K562 (cell line): ENCODE measurements around the gene GYS1. TPM values are rescaled to one million over a fixed set of nuclear protein-coding genes. Genes with fewer than 3 reads are reported as not detected.

Experiments used
- GATAD2A ChIP-seq: fragments of 450-650 bp; IDR thresholded peaks from 2 replicates; pipeline ENCODE4 v1.6.1; 2017
- LARP7 ChIP-seq: fragments of 450-650 bp; IDR thresholded peaks from 2 replicates; pipeline ENCODE4 v1.6.1; 2016
- PRMT5 ChIP-seq: sonication (generic); formaldehyde crosslinking; IDR thresholded peaks from 2 replicates; pipeline ENCODE4 v1.5.0; 2020; ENCODE audit warnings: missing genetic modification reagents
- RBBP5 ChIP-seq: fragments of 200-600 bp; sonication (generic); IDR thresholded peaks from 2 replicates; pipeline ENCODE4 v1.6.1; 2012; ENCODE audit warnings: borderline replicate concordance, mild to moderate bottlenecking, low read length, control low read depth, inconsistent platforms; ENCODE audit not compliant: insufficient read depth, poor library complexity, severe bottlenecking
- SNRNP70 ChIP-seq: fragments of 200-400 bp; formaldehyde crosslinking; optimal IDR thresholded peaks from 2 replicates; pipeline ENCODE3; 2017; ENCODE audit warnings: low read depth, low read length
- ZKSCAN1 ChIP-seq: fragments of 150-350 bp; IDR thresholded peaks from 2 replicates; pipeline ENCODE4 v1.6.1; 2016; ENCODE audit warnings: low read depth, low read length
- polyA plus RNA-seq, 8 experiments: library from polyadenylated mRNA; depleted of rRNA in 4 of 8; stranded (reverse) in 5 of 8; unstranded in 3 of 8; fragments of >200 nt; fragmentation: Nextera tagmentation in 2 of 8; fragmentation: Illumina TruSeq in 1 of 8; extraction: Ambion mirVana in 2 of 8; extraction: Trizol in 1 of 8; gene quantifications; 2 replicates each; pipeline versions ENCODE4 v1.2.1 to v1.2.3, GENCODE V29; 2011 to 2014; ENCODE audit warnings: inconsistent platforms in 1 of 8, missing spikeins in 1 of 8
- total RNA-seq, 7 experiments: library from RNA; depleted of rRNA in 6 of 7; stranded (reverse); fragments of >200 nt in 6 of 7; fragmentation: Illumina TruSeq in 2 of 7; extraction: Trizol in 2 of 7; gene quantifications; 2 replicates each; pipeline versions ENCODE4 v1.2.1 to v1.2.3, GENCODE V29; 2011 to 2021; ENCODE audit warnings: low replicate concordance in 1 of 7
- TF ChIP-seq, protein P1 (sequence below): IDR thresholded peaks from 3 replicates; pipeline ENCODE4 v1.6.1; 2011; ENCODE audit warnings: borderline replicate concordance, mild to moderate bottlenecking, moderate library complexity; ENCODE audit not compliant: insufficient read length; ENCODE audit errors: extremely low read depth
- TF ChIP-seq, protein P2 (sequence below): sonication (generic); formaldehyde crosslinking; IDR thresholded peaks from 2 replicates; pipeline ENCODE4 v1.8.1; 2023; ENCODE audit warnings: missing genetic modification reagents, mild to moderate bottlenecking, borderline replicate concordance
- TF ChIP-seq, protein P3 (sequence below): fragments of 250-450 bp; sonication (Bioruptor Pico); IDR thresholded peaks from 2 replicates; pipeline ENCODE4 v1.5.1; 2021; ENCODE audit warnings: mild to moderate bottlenecking
- TF ChIP-seq, protein P4 (sequence below), 3 experiments: fragments of 200-800 bp in 1 of 3; sonication (Bioruptor generic) in 1 of 3; sonication (generic) in 1 of 3; formaldehyde crosslinking in 1 of 3; IDR thresholded peaks; 2 replicates each; pipeline versions ENCODE4 v1.6.1 to v1.8.0; 2016 to 2022; ENCODE audit warnings: mild to moderate bottlenecking in 2 of 3, missing compliant biosample characterization in 2 of 3, missing genetic modification characterization in 2 of 3, missing genetic modification reagents in 1 of 3
- TF ChIP-seq, protein P5 (sequence below): IDR thresholded peaks from 2 replicates; pipeline ENCODE4 v1.6.1; 2011; ENCODE audit not compliant: insufficient read length; ENCODE audit errors: extremely low read depth
- TF ChIP-seq, protein P6 (sequence below): sonication (generic); formaldehyde crosslinking; IDR thresholded peaks from 2 replicates; pipeline ENCODE4 v1.8.0; 2022; ENCODE audit warnings: missing genetic modification reagents, mild to moderate bottlenecking, borderline replicate concordance

The GYS1 gene
- total and polyA plus RNA-seq, 9 of the 15 experiments (the other 6 are each of a cell fraction or from before 2014, with no cell fraction given): 1.9 to 31.1 (median 15.2) TPM

DNA sequence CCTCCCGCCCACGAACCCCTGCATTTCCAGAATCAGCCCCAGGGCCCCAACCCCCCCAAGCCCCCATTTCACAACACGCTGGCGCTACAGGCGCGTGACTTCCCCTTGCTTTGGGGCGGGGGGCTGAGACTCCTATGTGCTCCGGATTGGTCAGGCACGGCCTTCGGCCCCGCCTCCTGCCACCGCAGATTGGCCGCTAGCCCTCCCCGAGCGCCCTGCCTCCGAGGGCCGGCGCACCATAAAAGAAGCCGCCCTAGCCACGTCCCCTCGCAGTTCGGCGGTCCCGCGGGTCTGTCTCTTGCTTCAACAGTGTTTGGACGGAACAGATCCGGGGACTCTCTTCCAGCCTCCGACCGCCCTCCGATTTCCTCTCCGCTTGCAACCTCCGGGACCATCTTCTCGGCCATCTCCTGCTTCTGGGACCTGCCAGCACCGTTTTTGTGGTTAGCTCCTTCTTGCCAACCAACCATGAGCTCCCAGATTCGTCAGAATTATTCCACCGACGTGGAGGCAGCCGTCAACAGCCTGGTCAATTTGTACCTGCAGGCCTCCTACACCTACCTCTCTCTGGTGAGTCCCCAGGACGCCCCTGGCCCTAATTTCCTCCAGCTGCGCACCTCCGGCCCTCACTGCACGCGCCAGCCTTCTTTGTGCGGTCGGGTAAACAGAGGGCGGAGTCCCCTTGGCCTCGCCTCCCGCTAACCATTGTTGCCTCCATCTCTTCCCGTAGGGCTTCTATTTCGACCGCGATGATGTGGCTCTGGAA lies 27.9 kb downstream of the GYS1 start, which contains the start of gene FTL (continued):
- TF ChIP-seq, protein P1, sequence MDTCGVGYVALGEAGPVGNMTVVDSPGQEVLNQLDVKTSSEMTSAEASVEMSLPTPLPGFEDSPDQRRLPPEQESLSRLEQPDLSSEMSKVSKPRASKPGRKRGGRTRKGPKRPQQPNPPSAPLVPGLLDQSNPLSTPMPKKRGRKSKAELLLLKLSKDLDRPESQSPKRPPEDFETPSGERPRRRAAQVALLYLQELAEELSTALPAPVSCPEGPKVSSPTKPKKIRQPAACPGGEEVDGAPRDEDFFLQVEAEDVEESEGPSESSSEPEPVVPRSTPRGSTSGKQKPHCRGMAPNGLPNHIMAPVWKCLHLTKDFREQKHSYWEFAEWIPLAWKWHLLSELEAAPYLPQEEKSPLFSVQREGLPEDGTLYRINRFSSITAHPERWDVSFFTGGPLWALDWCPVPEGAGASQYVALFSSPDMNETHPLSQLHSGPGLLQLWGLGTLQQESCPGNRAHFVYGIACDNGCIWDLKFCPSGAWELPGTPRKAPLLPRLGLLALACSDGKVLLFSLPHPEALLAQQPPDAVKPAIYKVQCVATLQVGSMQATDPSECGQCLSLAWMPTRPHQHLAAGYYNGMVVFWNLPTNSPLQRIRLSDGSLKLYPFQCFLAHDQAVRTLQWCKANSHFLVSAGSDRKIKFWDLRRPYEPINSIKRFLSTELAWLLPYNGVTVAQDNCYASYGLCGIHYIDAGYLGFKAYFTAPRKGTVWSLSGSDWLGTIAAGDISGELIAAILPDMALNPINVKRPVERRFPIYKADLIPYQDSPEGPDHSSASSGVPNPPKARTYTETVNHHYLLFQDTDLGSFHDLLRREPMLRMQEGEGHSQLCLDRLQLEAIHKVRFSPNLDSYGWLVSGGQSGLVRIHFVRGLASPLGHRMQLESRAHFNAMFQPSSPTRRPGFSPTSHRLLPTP: no peak
- TF ChIP-seq, protein P2, sequence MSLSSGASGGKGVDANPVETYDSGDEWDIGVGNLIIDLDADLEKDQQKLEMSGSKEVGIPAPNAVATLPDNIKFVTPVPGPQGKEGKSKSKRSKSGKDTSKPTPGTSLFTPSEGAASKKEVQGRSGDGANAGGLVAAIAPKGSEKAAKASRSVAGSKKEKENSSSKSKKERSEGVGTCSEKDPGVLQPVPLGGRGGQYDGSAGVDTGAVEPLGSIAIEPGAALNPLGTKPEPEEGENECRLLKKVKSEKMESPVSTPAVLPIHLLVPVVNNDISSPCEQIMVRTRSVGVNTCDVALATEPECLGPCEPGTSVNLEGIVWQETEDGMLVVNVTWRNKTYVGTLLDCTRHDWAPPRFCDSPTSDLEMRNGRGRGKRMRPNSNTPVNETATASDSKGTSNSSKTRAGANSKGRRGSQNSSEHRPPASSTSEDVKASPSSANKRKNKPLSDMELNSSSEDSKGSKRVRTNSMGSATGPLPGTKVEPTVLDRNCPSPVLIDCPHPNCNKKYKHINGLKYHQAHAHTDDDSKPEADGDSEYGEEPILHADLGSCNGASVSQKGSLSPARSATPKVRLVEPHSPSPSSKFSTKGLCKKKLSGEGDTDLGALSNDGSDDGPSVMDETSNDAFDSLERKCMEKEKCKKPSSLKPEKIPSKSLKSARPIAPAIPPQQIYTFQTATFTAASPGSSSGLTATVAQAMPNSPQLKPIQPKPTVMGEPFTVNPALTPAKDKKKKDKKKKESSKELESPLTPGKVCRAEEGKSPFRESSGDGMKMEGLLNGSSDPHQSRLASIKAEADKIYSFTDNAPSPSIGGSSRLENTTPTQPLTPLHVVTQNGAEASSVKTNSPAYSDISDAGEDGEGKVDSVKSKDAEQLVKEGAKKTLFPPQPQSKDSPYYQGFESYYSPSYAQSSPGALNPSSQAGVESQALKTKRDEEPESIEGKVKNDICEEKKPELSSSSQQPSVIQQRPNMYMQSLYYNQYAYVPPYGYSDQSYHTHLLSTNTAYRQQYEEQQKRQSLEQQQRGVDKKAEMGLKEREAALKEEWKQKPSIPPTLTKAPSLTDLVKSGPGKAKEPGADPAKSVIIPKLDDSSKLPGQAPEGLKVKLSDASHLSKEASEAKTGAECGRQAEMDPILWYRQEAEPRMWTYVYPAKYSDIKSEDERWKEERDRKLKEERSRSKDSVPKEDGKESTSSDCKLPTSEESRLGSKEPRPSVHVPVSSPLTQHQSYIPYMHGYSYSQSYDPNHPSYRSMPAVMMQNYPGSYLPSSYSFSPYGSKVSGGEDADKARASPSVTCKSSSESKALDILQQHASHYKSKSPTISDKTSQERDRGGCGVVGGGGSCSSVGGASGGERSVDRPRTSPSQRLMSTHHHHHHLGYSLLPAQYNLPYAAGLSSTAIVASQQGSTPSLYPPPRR (CRISPR knock-in tag): no peak
- TF ChIP-seq, protein P3, sequence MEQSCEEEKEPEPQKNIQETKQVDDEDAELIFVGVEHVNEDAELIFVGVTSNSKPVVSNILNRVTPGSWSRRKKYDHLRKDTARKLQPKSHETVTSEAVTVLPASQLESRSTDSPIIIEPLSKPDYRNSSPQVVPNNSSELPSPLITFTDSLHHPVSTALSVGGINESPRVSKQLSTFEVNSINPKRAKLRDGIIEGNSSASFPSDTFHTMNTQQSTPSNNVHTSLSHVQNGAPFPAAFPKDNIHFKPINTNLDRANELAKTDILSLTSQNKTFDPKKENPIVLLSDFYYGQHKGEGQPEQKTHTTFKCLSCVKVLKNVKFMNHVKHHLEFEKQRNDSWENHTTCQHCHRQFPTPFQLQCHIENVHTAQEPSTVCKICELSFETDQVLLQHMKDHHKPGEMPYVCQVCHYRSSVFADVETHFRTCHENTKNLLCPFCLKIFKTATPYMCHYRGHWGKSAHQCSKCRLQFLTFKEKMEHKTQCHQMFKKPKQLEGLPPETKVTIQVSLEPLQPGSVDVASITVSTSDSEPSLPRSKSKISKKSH (CRISPR knock-in tag): no peak
- TF ChIP-seq, protein P4, sequence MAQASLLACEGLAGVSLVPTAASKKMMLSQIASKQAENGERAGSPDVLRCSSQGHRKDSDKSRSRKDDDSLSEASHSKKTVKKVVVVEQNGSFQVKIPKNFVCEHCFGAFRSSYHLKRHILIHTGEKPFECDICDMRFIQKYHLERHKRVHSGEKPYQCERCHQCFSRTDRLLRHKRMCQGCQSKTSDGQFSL (CRISPR knock-in tag; IDR thresholded peaks at IDR 0.05): peak; percentile 87
- TF ChIP-seq, protein P4 (tag; IDR thresholded peaks at IDR 0.05): peak in 1 of 2 experiments; percentile 69; a peak in 1 of 4 replicates
- no peak for TF ChIP-seq LARP7
- no peak for TF ChIP-seq GATAD2A
- no peak for TF ChIP-seq ZKSCAN1
- no peak for TF ChIP-seq PRMT5 (CRISPR knock-in tag)
- TF ChIP-seq RBBP5: peak; percentile 64
- TF ChIP-seq, protein P5, sequence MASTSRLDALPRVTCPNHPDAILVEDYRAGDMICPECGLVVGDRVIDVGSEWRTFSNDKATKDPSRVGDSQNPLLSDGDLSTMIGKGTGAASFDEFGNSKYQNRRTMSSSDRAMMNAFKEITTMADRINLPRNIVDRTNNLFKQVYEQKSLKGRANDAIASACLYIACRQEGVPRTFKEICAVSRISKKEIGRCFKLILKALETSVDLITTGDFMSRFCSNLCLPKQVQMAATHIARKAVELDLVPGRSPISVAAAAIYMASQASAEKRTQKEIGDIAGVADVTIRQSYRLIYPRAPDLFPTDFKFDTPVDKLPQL: peak; percentile 86
- TF ChIP-seq, protein P6, sequence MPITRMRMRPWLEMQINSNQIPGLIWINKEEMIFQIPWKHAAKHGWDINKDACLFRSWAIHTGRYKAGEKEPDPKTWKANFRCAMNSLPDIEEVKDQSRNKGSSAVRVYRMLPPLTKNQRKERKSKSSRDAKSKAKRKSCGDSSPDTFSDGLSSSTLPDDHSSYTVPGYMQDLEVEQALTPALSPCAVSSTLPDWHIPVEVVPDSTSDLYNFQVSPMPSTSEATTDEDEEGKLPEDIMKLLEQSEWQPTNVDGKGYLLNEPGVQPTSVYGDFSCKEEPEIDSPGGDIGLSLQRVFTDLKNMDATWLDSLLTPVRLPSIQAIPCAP (CRISPR knock-in tag): no peak
- TF ChIP-seq SNRNP70: no peak
